Fibroblast of villous mesenchyme (primary cell): ENCODE measurements around the gene DCUN1D3. TPM values are rescaled to one million over a fixed set of nuclear protein-coding genes. Genes with fewer than 3 reads are reported as not detected.
A peak's percentile ranks its signal among the peaks of the same experiment; 100 is the strongest.

Experiments
- DNase-seq: peaks from one replicate; pipeline ENCODE4 v3.0.0-alpha.2; 2010; ENCODE audit warnings: low read depth
- H3K4me3 ChIP-seq: 2 replicates; pipeline ENCODE4 v1.5.1; 2011; ENCODE audit warnings: low read depth, mild to moderate bottlenecking, low read length
- total RNA-seq: library from RNA; depleted of rRNA; stranded (reverse); fragments of >200 nt; gene quantifications from 2 replicates; pipeline ENCODE4 v1.2.3, GENCODE V29; 2012
- TF ChIP-seq, protein P1 (sequence below): IDR thresholded peaks from 2 replicates; pipeline ENCODE4 v1.5.1; 2012; ENCODE audit warnings: low read depth, mild to moderate bottlenecking, low read length; ENCODE audit not compliant: insufficient read depth

DCUN1D3 gene
- total RNA-seq, 1 donor: 52.2 TPM

DNA sequence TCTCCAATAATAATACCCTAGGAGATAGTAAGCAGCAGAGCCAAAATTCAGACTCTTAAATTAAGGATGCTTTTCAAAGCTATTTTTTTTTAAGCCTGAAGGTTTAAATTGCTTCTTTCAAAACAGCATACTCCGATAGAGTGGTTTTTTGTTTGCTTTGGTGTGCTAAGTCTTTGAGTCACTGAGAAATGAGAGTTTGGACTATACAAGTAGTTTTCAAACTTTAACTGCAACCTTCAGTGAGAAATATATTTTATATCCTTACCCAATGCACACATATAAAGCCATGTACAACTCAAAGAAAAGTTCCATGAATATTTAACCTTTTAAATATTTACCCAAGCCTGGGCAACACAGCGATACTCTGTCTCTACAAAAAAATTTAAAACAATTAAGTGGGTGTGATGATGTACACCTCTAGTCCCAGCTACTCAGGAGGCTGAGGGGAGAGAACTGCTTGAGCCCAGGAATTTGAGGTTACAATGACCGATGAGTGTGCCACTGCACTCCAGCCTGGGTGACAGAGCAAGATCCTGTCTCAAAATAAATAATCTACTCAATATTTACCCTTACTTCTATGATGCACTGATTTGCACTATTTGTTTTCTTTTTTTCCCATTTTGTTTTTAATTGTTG, 19.2 kb downstream of the DCUN1D3 start:
- TF ChIP-seq, protein P1, sequence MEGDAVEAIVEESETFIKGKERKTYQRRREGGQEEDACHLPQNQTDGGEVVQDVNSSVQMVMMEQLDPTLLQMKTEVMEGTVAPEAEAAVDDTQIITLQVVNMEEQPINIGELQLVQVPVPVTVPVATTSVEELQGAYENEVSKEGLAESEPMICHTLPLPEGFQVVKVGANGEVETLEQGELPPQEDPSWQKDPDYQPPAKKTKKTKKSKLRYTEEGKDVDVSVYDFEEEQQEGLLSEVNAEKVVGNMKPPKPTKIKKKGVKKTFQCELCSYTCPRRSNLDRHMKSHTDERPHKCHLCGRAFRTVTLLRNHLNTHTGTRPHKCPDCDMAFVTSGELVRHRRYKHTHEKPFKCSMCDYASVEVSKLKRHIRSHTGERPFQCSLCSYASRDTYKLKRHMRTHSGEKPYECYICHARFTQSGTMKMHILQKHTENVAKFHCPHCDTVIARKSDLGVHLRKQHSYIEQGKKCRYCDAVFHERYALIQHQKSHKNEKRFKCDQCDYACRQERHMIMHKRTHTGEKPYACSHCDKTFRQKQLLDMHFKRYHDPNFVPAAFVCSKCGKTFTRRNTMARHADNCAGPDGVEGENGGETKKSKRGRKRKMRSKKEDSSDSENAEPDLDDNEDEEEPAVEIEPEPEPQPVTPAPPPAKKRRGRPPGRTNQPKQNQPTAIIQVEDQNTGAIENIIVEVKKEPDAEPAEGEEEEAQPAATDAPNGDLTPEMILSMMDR: no peak
- no peak for DNase-seq
- no peak overlapping the region for H3K4me3 ChIP-seq

DNA sequence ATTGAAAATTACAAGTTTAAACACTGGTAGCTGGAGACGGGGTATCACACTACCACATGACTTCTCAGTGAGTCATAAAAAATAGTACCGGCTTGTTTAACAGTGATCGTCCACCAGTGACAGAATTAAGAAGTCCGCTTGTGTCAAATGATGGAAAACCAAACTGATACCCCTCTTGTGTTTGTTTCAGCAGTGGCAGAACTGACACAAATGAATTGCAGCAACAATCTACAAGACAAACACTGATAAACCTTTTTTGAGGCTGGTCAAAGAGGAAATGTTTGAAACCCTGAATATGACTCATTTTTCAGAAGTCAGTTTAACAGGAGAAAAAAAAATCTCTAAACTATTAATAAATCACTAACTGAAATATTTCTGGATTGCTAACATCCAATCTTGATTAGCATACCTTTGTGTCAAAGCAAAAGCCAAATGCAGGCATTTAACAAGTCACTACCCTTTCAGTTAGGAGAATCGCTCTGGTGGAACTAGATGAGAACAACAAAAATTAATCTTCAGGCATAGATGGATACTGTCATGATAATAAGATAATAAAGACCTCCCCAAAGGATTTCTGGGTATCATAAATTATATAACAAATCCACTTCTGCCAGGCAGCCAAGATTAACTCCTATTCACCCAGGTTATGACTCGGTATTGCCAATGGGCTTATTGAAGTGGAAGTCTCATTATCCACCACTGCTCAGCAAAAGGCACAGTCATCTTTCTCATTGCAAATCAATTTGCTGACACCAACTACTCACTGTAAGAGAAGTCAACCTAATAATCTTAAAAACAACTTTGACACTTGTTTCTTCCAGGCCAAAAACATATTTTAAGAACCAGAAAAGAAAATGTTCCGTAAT, 20.8 kb downstream of the DCUN1D3 start:
- TF ChIP-seq, protein P1: no peak
- peak; percentile 59 for DNase-seq
- H3K4me3 ChIP-seq: no peak overlapping the region

DNA sequence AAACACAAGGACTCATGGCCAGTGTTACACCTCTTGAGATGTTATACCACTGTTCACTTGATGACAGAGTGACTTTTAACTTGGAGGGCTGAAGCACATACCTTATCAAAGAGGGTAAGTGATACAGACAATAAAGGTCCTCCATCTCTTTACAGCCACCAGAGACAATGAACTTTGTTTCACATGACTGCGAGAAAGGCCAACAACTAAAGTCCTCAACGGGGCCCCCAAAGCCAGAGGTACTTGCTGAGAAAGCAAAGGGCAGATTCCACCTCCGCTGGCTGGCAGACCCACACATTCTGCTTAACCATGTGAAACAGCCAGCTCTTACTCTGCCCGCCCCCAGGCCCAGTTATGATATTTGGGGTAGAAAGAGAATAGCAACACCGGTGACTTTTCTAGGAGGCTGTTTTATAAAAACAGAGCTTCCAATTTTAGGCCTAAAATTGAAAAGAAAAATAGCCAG, 21.4 kb downstream of the DCUN1D3 start:
- DNase-seq: no peak
- TF ChIP-seq, protein P1: no peak
- H3K4me3 ChIP-seq: no peak overlapping the region

DNA sequence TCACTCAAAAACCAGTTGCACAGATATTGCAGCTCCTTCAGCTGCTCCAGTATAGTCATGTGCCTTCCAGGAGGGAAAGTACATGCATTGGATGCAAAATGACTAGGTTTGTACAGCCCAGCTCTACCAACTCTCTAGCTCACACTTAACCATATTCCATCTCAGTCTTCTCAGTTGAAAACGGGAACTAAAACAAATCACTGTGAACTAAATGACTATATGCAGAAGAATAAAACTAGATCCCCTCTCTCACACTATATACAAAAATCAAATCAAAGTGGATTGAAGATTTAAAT, 24.9 kb downstream of the DCUN1D3 start:
- H3K4me3 ChIP-seq: no peak overlapping the region
- no peak for DNase-seq
- TF ChIP-seq, protein P1: no peak

DNA sequence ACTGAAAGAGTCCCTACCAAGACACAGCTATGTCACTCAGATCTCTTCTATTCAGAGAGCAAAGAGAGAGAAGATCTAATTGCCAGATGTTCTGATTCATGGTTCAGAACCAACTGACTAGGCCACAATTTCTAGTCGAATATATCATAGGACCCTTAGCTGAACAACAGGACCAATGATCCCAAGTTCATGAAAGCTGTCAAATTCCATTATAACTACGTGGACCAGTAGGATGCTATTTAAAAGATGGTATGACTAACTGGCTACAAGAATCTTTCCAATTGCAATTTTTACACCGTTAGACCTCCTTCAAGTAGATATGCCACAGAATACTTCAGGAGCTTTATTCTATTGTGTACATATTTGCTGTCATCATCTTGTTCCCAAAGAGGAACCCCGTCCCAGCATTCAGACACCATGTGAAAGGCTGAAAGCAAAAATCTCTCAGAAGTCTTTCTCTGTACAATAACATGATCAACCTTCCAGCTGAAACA, 26.0 kb downstream of the DCUN1D3 start:
- H3K4me3 ChIP-seq: no peak overlapping the region
- TF ChIP-seq, protein P1: no peak
- no peak for DNase-seq

DNA sequence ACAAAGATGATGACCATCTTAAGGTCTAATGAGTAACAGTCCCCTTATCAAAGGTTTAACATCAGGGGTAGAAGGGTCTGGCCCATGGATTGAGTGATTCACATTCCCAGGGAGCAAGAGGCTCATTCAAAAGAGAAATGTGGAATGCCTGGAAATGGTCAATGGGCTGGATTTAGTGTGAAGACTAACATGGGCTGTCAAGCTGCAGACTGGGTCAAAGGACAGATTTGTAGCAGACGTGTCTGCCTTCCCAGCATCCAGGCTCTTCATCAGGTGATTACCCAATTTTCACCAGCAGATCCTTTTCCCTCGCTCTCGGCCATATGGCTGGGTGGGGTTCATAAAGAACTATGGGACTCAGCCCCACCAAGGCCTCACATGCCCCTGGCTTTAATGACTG, 26.8 kb downstream of the DCUN1D3 start:
- TF ChIP-seq, protein P1: no peak
- peak; percentile 79 for DNase-seq
- H3K4me3 ChIP-seq: no peak overlapping the region
